ENCODE data around the gene SCNN1A. TPM values are rescaled to one million over a fixed set of nuclear protein-coding genes. Genes with fewer than 3 reads are reported as not detected.
A peak's percentile ranks its signal among the peaks of the same experiment; 100 is the strongest.

Gene SCNN1A
- total RNA-seq, 1 donor from 2014 or later = 16.8 TPM

- ATAC-seq (no peak), DNase-seq (ENCODE audit: low spot score) (no peak)
- intact Hi-C loops (cut with DNase I) = no loop called here
Observed at GRCh38 chr12:6313326-6313940, 61.9 kb downstream of the SCNN1A start.

GRCh38 chr12:6312529-6313325 is 62.6 kb downstream of the SCNN1A start:
- DNase-seq (ENCODE audit: low spot score) (no peak), ATAC-seq (peak; percentile 41)
- intact Hi-C loops (cut with DNase I) = no loop called here

- intact Hi-C loops (cut with DNase I) = no loop called here
- no peak for DNase-seq (ENCODE audit: low spot score)
- ATAC-seq = no peak
Observed at GRCh38 chr12:6311822-6312528, 63.4 kb downstream of the SCNN1A start.

GRCh38 chr12:6310771-6311610 is 64.4 kb downstream of the SCNN1A start:
- ATAC-seq (no peak), DNase-seq (ENCODE audit: low spot score) (no peak)
- intact Hi-C loops (cut with DNase I) = no loop called here

GRCh38 chr12:6307529-6307928 is 67.8 kb downstream of the SCNN1A start:
- intact Hi-C loops (cut with DNase I) = no loop called here
- ATAC-seq (peak; percentile 40), DNase-seq (ENCODE audit: low spot score) (no peak)

GRCh38 chr12:6306599-6307220 is 68.7 kb downstream of the SCNN1A start:
- DNase-seq (ENCODE audit: low spot score) (no peak), ATAC-seq (no peak)
- intact Hi-C loops (cut with DNase I) = no loop called here

- ATAC-seq = no peak
- intact Hi-C loops (cut with DNase I) = no loop called here
- DNase-seq (ENCODE audit: low spot score) = no peak
Observed at GRCh38 chr12:6306151-6306550, 69.2 kb downstream of the SCNN1A start.

GRCh38 chr12:6303071-6303470 is 72.3 kb downstream of the SCNN1A start:
- no peak for DNase-seq (ENCODE audit: low spot score)
- intact Hi-C loops (cut with DNase I) = no loop called here
- no peak for ATAC-seq

GRCh38 chr12:6302621-6303020 is 72.7 kb downstream of the SCNN1A start:
- no peak for DNase-seq (ENCODE audit: low spot score)
- intact Hi-C loops (cut with DNase I) = no loop called here
- no peak for ATAC-seq

- intact Hi-C loops (cut with DNase I) = no loop called here
- DNase-seq (ENCODE audit: low spot score) (no peak), ATAC-seq (no peak)
Observed at GRCh38 chr12:6301721-6302120, 73.6 kb downstream of the SCNN1A start.

- ATAC-seq (no peak), DNase-seq (ENCODE audit: low spot score) (no peak)
- intact Hi-C loops (cut with DNase I) = no loop called here
Observed at GRCh38 chr12:6297170-6297569, 78.2 kb downstream of the SCNN1A start.

Other genes with a start within 250 kb of the SCNN1A start
- 554 TPM for gene CD9, start 175.2 kb downstream of the SCNN1A start, total RNA-seq
- gene PLEKHG6, start 64.9 kb downstream of the SCNN1A start, total RNA-seq = 5.2 TPM
- 215 TPM for gene TNFRSF1A, start 33.5 kb downstream of the SCNN1A start, total RNA-seq
- 99.7 TPM for gene LTBR, start 8.6 kb upstream of the SCNN1A start, total RNA-seq
- 0.58 TPM for gene CD27, start 69.4 kb upstream of the SCNN1A start, total RNA-seq
- gene TAPBPL, start 76.5 kb upstream of the SCNN1A start, total RNA-seq = 23.5 TPM
- 19.9 TPM for gene VAMP1, start 95.1 kb upstream of the SCNN1A start, total RNA-seq
- 117 TPM for gene MRPL51, start 117.7 kb upstream of the SCNN1A start, total RNA-seq
- gene NCAPD2, start 118.5 kb upstream of the SCNN1A start, total RNA-seq = 21.3 TPM
- 1,200 TPM for gene GAPDH, start 159.0 kb upstream of the SCNN1A start, total RNA-seq
- 38.7 TPM for gene IFFO1, start 180.5 kb upstream of the SCNN1A start, total RNA-seq
- gene NOP2, start 192.7 kb upstream of the SCNN1A start, total RNA-seq = 27.6 TPM
- gene CHD4, start 231.8 kb upstream of the SCNN1A start, total RNA-seq = 245 TPM

Data from sciatic nerve (tissue), 2 donors.